A549 (cell line): Measurements from ENCODE around the gene ARHGEF16. TPM values are rescaled to one million over a fixed set of nuclear protein-coding genes. Genes with fewer than 3 reads are reported as not detected.

Experiments used
- ATAC-seq, 2 experiments: fragments of 200-7000 bp in 1 of 2; fragments of >200 bp in 1 of 2; cut with Nextera tagmentation in 1 of 2; cut with Tn5 transposase in 1 of 2; 3 replicates each; pipeline versions ENCODE4 v1.8.0 to v1.9.1; 2018 to 2020; ENCODE audit warnings: mild to moderate bottlenecking in 1 of 2, moderate library complexity in 1 of 2
- CTCF ChIA-PET: fragments of 300-600 bp; sonication (Branson Sonifier 250); formaldehyde crosslinking; extraction: SDS; loops from one replicate; lab custom pipeline; 2021; ENCODE audit warnings: antibody characterized with exemption, inconsistent platforms; lab: Yijun Ruan, JAX
- POLR2A ChIA-PET: fragments of 350-600 bp; formaldehyde crosslinking; extraction: SDS; loops from one replicate; lab custom pipeline; 2021; ENCODE audit warnings: antibody characterized with exemption, inconsistent platforms; lab: Yijun Ruan, JAX
- DNase-seq, 2 experiments: peaks; one replicate each; pipeline versions ENCODE4 v3.0.0 to v3.0.0-alpha.2; 2011 to 2016; ENCODE audit warnings: low read depth in 1 of 2, low spot score in 1 of 2
- FAIRE-seq: peaks from 2 replicates; lab custom pipeline; 2011; peaks lifted over from hg19 to GRCh38; lab: Jason Lieb, UNC
- H3K27ac ChIP-seq, 2 experiments: fragments of >200 bp; sonication (Bioruptor Twin); formaldehyde crosslinking; 3 replicates each; pipeline ENCODE4 v1.5.1; 2016 to 2017
- H3K4me1 ChIP-seq: fragments of >200 bp; sonication (Bioruptor Twin); formaldehyde crosslinking; 3 replicates; pipeline ENCODE4 v1.6.1; 2016
- H3K4me2 ChIP-seq: fragments of >200 bp; sonication (Bioruptor Twin); formaldehyde crosslinking; 3 replicates; pipeline ENCODE4 v1.6.1; 2016
- H3K4me3 ChIP-seq: fragments of >200 bp; sonication (Bioruptor Twin); formaldehyde crosslinking; 3 replicates; pipeline ENCODE4 v1.5.1; 2016
- H3K9me3 ChIP-seq: fragments of >200 bp; sonication (Bioruptor Twin); formaldehyde crosslinking; 3 replicates; pipeline ENCODE4 v1.6.1; 2016
- CHD4 ChIP-seq: fragments of 200-600 bp; sonication (generic); IDR thresholded peaks from 2 replicates; pipeline ENCODE4 v1.6.1; 2016; ENCODE audit warnings: antibody characterized with exemption, mild to moderate bottlenecking, borderline replicate concordance
- CTCF ChIP-seq: fragments of >200 bp; sonication (Bioruptor Twin); formaldehyde crosslinking; IDR thresholded peaks from 3 replicates; pipeline ENCODE4 v1.5.1; 2016
- EP300 ChIP-seq, 2 experiments: fragments of >200 bp; sonication (Bioruptor Twin); formaldehyde crosslinking; IDR thresholded peaks; 2 replicates in 1 of 2; 3 replicates in 1 of 2; pipeline ENCODE4 v1.6.1; 2016 to 2017
- ESRRA ChIP-seq: fragments of 150-350 bp; IDR thresholded peaks from 2 replicates; pipeline ENCODE4 v1.6.1; 2014; ENCODE audit warnings: mild to moderate bottlenecking, low read length, borderline replicate concordance
- HOXA7 ChIP-seq: fragments of 250-450 bp; sonication (Bioruptor Pico); IDR thresholded peaks from 2 replicates; pipeline ENCODE4 v1.5.0; 2020; ENCODE audit warnings: mild to moderate bottlenecking, moderate library complexity
- HOXB5 ChIP-seq: fragments of 250-450 bp; sonication (Bioruptor Pico); IDR thresholded peaks from 2 replicates; pipeline ENCODE4 v1.5.0; 2020; ENCODE audit warnings: mild to moderate bottlenecking, moderate library complexity
- JUN ChIP-seq, 2 experiments: fragments of >200 bp; sonication (Bioruptor Twin); formaldehyde crosslinking; IDR thresholded peaks; 2 replicates in 1 of 2; 3 replicates in 1 of 2; pipeline ENCODE4 v1.6.1; 2016 to 2017
- MAX ChIP-seq: IDR thresholded peaks from 2 replicates; pipeline ENCODE4 v1.6.1; 2012
- MYC ChIP-seq: IDR thresholded peaks from 2 replicates; pipeline ENCODE4 v1.6.1; 2012; ENCODE audit warnings: mild to moderate bottlenecking, inconsistent platforms, low read length, improper control_type of control experiment, borderline replicate concordance
- NFE2L2 ChIP-seq: fragments of 150-350 bp; conservative IDR thresholded peaks from 2 replicates; pipeline ENCODE4 v1.6.1; 2014; ENCODE audit warnings: low read length
- PHF8 ChIP-seq: fragments of 200-600 bp; sonication (generic); IDR thresholded peaks from 2 replicates; pipeline ENCODE4 v1.6.1; 2016; ENCODE audit warnings: low read depth, mild to moderate bottlenecking, antibody characterized with exemption, moderate library complexity, borderline replicate concordance
- RFX5 ChIP-seq: fragments of 450-650 bp; IDR thresholded peaks from 2 replicates; pipeline ENCODE4 v1.7.1; 2014; ENCODE audit warnings: antibody characterized with exemption, mild to moderate bottlenecking, moderate library complexity
- SREBF2 ChIP-seq: fragments of 450-650 bp; IDR thresholded peaks from 2 replicates; pipeline ENCODE4 v1.6.1; 2014; ENCODE audit warnings: mild to moderate bottlenecking, moderate library complexity
- USF2 ChIP-seq: fragments of 450-650 bp; IDR thresholded peaks from 2 replicates; pipeline ENCODE4 v1.6.1; 2014; ENCODE audit warnings: antibody characterized with exemption
- ZFP36 ChIP-seq: fragments of 450-650 bp; IDR thresholded peaks from 2 replicates; pipeline ENCODE4 v1.6.1; 2014; ENCODE audit warnings: borderline replicate concordance; ENCODE audit not compliant: partially characterized antibody
- WGBS: methylation state at CpG from one replicate; pipeline ENCODE4 v1.1.6; 2017; ENCODE audit errors: missing lambda C conversion rate; 5-methylcytosine and 5-hydroxymethylcytosine counted together
- polyA plus RNA-seq, 4 experiments: library from polyadenylated mRNA; depleted of rRNA in 3 of 4; stranded (reverse); fragments of >200 nt; fragmentation: RNase III in 1 of 4; extraction: RNeasy Plus Mini Kit Qiagen cat#74134 plus additional on column Dnase treatment in 1 of 4; gene quantifications; 2 replicates in 3 of 4; 3 replicates in 1 of 4; pipeline ENCODE4 v1.2.3, GENCODE V29; 2011 to 2017
- TF ChIP-seq, protein P1 (sequence below): fragments of >200 bp; sonication (Bioruptor Twin); formaldehyde crosslinking; IDR thresholded peaks from 3 replicates; pipeline ENCODE4 v1.6.1; 2016
- TF ChIP-seq, protein P2 (sequence below): fragments of 250-450 bp; sonication (Bioruptor Pico); IDR thresholded peaks from 2 replicates; pipeline ENCODE4 v1.5.0; 2021; ENCODE audit warnings: mild to moderate bottlenecking, moderate library complexity, borderline replicate concordance
- TF ChIP-seq, protein P3 (sequence below): fragments of >200 bp; sonication (Bioruptor Twin); formaldehyde crosslinking; IDR thresholded peaks from 2 replicates; pipeline ENCODE4 v1.6.1; 2016

The ARHGEF16 gene
- polyA plus RNA-seq, 2 of the 4 experiments (the other 2 are of a cell fraction) = 1.4 to 3.2 TPM

DNA sequence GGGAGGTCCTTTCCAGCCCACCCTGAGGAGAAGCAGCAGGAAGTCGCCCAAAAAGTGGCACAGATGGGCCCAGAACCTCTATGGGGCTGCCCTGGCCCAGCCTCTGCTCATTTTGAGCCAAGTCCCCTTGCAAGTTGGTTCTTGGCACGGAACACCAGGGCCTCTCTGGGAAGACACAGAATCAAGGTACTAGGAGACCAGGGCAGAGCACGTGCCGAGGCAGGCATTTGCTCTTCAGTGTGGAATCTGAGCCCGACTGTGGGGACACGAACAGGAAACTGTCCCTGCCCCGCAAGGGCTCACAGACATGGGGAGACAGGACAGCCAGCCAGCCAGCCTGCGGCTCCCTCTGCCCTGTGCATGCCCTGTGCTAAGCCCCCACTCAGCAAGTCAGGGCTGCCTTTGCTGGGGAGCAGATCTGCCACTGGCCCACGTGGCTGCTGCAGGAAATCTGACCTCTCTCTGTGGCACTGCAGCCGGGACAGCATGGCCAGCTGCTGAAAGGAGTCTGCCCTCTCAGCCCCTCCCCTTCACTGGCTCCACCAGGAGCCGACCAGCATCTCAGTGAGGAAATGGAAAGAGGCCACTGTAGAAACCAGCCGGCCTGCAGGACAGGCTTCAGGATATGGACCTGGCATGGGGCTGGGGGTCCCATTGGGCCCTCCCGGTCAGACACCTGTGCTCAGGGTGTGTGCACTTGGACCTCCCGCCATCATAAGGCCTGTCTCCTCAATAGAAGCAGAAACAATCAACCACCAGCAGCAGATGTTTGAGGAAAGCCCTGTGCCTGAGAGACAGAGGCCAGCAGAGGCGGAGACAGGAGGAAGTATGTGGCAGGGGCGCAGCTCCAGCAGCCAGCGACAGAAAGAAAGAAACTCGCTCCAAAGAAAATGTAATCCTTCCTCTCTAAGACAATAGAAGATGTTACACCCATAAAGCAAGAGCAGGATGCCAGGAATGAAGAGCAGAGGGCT is 3.7 kb downstream of the ARHGEF16 start:
- no peak for ATAC-seq
- ChIA-PET CTCF (interaction anchor here (1.0 to 1.4 kb wide), 3 partner anchors 14 to 162 kb away, joined by 3 to 5 read pairs (median 3); no protein-coding TSS in a partner anchor), POLR2A (no interaction called here)
- no peak for FAIRE-seq
- no peaks in the 10 kb centered on the region for H3K9me3 ChIP-seq
- H3K27ac ChIP-seq = no peak overlapping the region
- 91% methylated on average over 12 of the region's 18 CpGs for WGBS
- peaks cover 12% of the 10 kb centered on the region; the same call in 1 of the 3 replicates for H3K4me1 ChIP-seq
- no peak overlapping the region for H3K4me3 ChIP-seq
- H3K4me2 ChIP-seq = no peak overlapping the region
- TF ChIP-seq ZFP36 = no peak
- TF ChIP-seq MAX = no peak
- TF ChIP-seq RFX5 = no peak
- no peak for TF ChIP-seq CHD4
- no peak for TF ChIP-seq MYC
- no peak for TF ChIP-seq EP300 (IDR thresholded peaks at IDR 0.05)
- TF ChIP-seq USF2 = no peak
- no peak for TF ChIP-seq SREBF2
- no peak for TF ChIP-seq HOXA7 (CRISPR knock-in tag)
- TF ChIP-seq CTCF = no peak
- no peak for TF ChIP-seq JUN (IDR thresholded peaks at IDR 0.05)
- TF ChIP-seq, protein P1, sequence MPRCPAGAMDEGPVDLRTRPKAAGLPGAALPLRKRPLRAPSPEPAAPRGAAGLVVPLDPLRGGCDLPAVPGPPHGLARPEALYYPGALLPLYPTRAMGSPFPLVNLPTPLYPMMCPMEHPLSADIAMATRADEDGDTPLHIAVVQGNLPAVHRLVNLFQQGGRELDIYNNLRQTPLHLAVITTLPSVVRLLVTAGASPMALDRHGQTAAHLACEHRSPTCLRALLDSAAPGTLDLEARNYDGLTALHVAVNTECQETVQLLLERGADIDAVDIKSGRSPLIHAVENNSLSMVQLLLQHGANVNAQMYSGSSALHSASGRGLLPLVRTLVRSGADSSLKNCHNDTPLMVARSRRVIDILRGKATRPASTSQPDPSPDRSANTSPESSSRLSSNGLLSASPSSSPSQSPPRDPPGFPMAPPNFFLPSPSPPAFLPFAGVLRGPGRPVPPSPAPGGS = no peak
- no peak for TF ChIP-seq NFE2L2
- no peak for TF ChIP-seq PHF8
- TF ChIP-seq ESRRA = no peak
- TF ChIP-seq, protein P2, sequence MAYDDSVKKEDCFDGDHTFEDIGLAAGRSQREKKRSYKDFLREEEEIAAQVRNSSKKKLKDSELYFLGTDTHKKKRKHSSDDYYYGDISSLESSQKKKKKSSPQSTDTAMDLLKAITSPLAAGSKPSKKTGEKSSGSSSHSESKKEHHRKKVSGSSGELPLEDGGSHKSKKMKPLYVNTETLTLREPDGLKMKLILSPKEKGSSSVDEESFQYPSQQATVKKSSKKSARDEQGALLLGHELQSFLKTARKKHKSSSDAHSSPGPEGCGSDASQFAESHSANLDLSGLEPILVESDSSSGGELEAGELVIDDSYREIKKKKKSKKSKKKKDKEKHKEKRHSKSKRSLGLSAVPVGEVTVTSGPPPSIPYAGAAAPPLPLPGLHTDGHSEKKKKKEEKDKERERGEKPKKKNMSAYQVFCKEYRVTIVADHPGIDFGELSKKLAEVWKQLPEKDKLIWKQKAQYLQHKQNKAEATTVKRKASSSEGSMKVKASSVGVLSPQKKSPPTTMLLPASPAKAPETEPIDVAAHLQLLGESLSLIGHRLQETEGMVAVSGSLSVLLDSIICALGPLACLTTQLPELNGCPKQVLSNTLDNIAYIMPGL (CRISPR knock-in tag) = no peak
- TF ChIP-seq, protein P3, sequence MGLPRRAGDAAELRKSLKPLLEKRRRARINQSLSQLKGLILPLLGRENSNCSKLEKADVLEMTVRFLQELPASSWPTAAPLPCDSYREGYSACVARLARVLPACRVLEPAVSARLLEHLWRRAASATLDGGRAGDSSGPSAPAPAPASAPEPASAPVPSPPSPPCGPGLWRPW = no peak
- no peak for TF ChIP-seq HOXB5 (CRISPR knock-in tag)
- no peak for DNase-seq
